HepG2 (cell line): Measurements from ENCODE around the gene LYSMD1. TPM values are rescaled to one million over a fixed set of nuclear protein-coding genes. Genes with fewer than 3 reads are reported as not detected.
A peak's percentile ranks its signal among the peaks of the same experiment; 100 is the strongest.

ENCODE experiments used
- CREB1 ChIP-seq, 2 experiments: fragments of 450-650 bp in 1 of 2; IDR thresholded peaks; 2 replicates each; pipeline ENCODE4 v1.6.1; 2016 to 2017; ENCODE audit warnings: control low read depth in 1 of 2, mild to moderate bottlenecking in 1 of 2, missing compliant biosample characterization in 1 of 2, missing genetic modification characterization in 1 of 2
- DNMT1 ChIP-seq: sonication (generic); formaldehyde crosslinking; IDR thresholded peaks from 2 replicates; pipeline ENCODE4 v1.5.1; 2020; ENCODE audit warnings: mild to moderate bottlenecking, missing genetic modification reagents
- FOXA3 ChIP-seq: IDR thresholded peaks from 2 replicates; pipeline ENCODE4 v1.6.1; 2016; ENCODE audit warnings: missing genetic modification reagents, missing compliant biosample characterization
- HDAC2 ChIP-seq: sonication (generic); formaldehyde crosslinking; IDR thresholded peaks from 2 replicates; pipeline ENCODE4 v1.4.0; 2020; ENCODE audit warnings: missing genetic modification reagents
- JARID2 ChIP-seq: sonication (generic); formaldehyde crosslinking; IDR thresholded peaks from 2 replicates; pipeline ENCODE4 v1.8.1; 2023; ENCODE audit warnings: missing genetic modification reagents, inconsistent platforms; ENCODE audit not compliant: insufficient replicate concordance
- MBNL3 ChIP-seq: fragments of 250-450 bp; sonication (Bioruptor Pico); conservative IDR thresholded peaks from 2 replicates; pipeline ENCODE4 v1.8.0; 2022; ENCODE audit warnings: mild to moderate bottlenecking, inconsistent platforms
- MIXL1 ChIP-seq: IDR thresholded peaks from 2 replicates; pipeline ENCODE4 v1.6.1; 2016
- NCOA1 ChIP-seq: sonication (generic); formaldehyde crosslinking; IDR thresholded peaks from 2 replicates; pipeline ENCODE4 v1.9.0; 2021; ENCODE audit warnings: missing genetic modification reagents
- POGZ ChIP-seq: sonication (generic); formaldehyde crosslinking; IDR thresholded peaks from 2 replicates; pipeline ENCODE4 v1.4.0; 2020; ENCODE audit warnings: mild to moderate bottlenecking, missing genetic modification reagents
- REXO4 ChIP-seq: sonication (generic); formaldehyde crosslinking; IDR thresholded peaks from 2 replicates; pipeline ENCODE4 v1.8.0; 2022; ENCODE audit warnings: missing genetic modification reagents, mild to moderate bottlenecking, borderline replicate concordance
- TCF12 ChIP-seq, 2 experiments: fragments of 450-650 bp in 1 of 2; sonication (generic) in 1 of 2; formaldehyde crosslinking in 1 of 2; IDR thresholded peaks; 2 replicates each; pipeline versions ENCODE4 v1.6.1 to v1.8.0; 2017 to 2022; ENCODE audit warnings: antibody characterized with exemption in 1 of 2, mild to moderate bottlenecking in 1 of 2, missing genetic modification reagents in 1 of 2, moderate library complexity in 1 of 2
- ZNF20 ChIP-seq: sonication (generic); formaldehyde crosslinking; IDR thresholded peaks from 2 replicates; pipeline ENCODE4 v1.4.0; 2020; ENCODE audit warnings: mild to moderate bottlenecking, moderate library complexity, missing genetic modification reagents
- ZNF234 ChIP-seq: sonication (generic); formaldehyde crosslinking; conservative IDR thresholded peaks from 2 replicates; pipeline ENCODE4 v1.5.1; 2020; ENCODE audit warnings: mild to moderate bottlenecking, missing genetic modification reagents
- ZNF460 ChIP-seq: sonication (generic); formaldehyde crosslinking; IDR thresholded peaks from 2 replicates; pipeline ENCODE4 v1.5.1; 2020; ENCODE audit warnings: missing genetic modification reagents, mild to moderate bottlenecking, borderline replicate concordance
- ZNF75D ChIP-seq: sonication (generic); formaldehyde crosslinking; IDR thresholded peaks from 2 replicates; pipeline ENCODE4 v1.8.1; 2023; ENCODE audit warnings: missing genetic modification reagents, mild to moderate bottlenecking, borderline replicate concordance
- ZNF850 ChIP-seq: sonication (generic); formaldehyde crosslinking; conservative IDR thresholded peaks from 2 replicates; pipeline ENCODE4 v1.9.0; 2021; ENCODE audit warnings: mild to moderate bottlenecking, missing genetic modification reagents
- ZNF878 ChIP-seq: sonication (generic); formaldehyde crosslinking; IDR thresholded peaks from 2 replicates; pipeline ENCODE4 v1.8.1; 2023; ENCODE audit warnings: mild to moderate bottlenecking, missing genetic modification reagents, moderate library complexity
- polyA plus RNA-seq, 8 experiments: library from polyadenylated mRNA; depleted of rRNA in 3 of 8; stranded (reverse) in 7 of 8; unstranded in 1 of 8; fragments of >200 nt; fragmentation: Illumina TruSeq in 4 of 8; extraction: Trizol in 4 of 8; gene quantifications; 2 replicates each; pipeline versions ENCODE4 v1.2.1 to v1.2.3, GENCODE V29; 2011 to 2016; ENCODE audit warnings: low read depth in 4 of 8, missing spikeins in 1 of 8, mixed read lengths in 1 of 8; ENCODE audit not compliant: insufficient read depth in 1 of 8
- total RNA-seq, 5 experiments: library from RNA; depleted of rRNA; stranded (reverse); fragments of >200 nt; fragmentation: Illumina TruSeq; extraction: Trizol; gene quantifications; 2 replicates each; pipeline ENCODE4 v1.2.3, GENCODE V29; 2016; ENCODE audit warnings: low read depth in 1 of 5
- TF ChIP-seq, protein P1 (sequence below): sonication (generic); formaldehyde crosslinking; IDR thresholded peaks from 2 replicates; pipeline ENCODE4 v1.9.0; 2021; ENCODE audit warnings: missing genetic modification reagents, borderline replicate concordance
- TF ChIP-seq, protein P2 (sequence below): sonication (generic); formaldehyde crosslinking; IDR thresholded peaks from 2 replicates; pipeline ENCODE4 v1.8.0; 2022; ENCODE audit warnings: mild to moderate bottlenecking, missing genetic modification reagents, moderate library complexity
- TF ChIP-seq, protein P3 (sequence below): sonication (generic); formaldehyde crosslinking; IDR thresholded peaks from 2 replicates; pipeline ENCODE4 v1.5.0; 2020; ENCODE audit warnings: missing genetic modification reagents
- TF ChIP-seq, protein P4 (sequence below): conservative IDR thresholded peaks from 2 replicates; pipeline ENCODE4 v1.6.1; 2018; ENCODE audit warnings: missing genetic modification reagents
- TF ChIP-seq, protein P5 (sequence below): sonication (generic); formaldehyde crosslinking; IDR thresholded peaks from 2 replicates; pipeline ENCODE4 v1.4.0; 2020; ENCODE audit warnings: mild to moderate bottlenecking, missing genetic modification reagents

Gene LYSMD1
- total and polyA plus RNA-seq, 2 of the 13 experiments (the other 11 are each of a cell fraction or from before 2014, with no cell fraction given) = 3.8 to 4.8 TPM

DNA sequence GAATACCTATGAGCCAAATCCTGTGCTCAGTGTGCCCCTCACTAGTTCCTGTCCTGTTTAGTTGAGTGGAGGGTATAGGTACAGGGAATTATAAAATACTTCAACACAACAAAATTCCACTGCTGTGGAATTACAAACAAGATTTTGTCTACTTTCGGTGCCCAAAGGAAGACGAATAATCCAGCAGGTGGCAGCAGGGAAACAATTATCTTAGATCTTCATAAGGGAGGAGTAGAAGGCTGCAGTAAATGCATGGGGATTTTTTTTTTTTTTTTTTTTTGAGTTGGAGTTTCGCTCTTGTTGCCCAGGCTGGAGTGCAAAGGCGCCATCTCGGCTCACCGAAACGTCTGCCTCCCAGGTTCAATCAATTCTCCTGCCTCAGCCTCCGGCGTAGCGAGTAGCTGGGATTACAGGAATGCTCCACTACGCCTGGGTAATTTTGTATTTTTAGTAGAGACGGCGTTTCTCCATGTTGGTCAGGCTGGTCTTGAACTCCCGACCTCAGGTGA lies 30.6 kb upstream of the LYSMD1 start (continued):
- no peak for TF ChIP-seq FOXA3 (CRISPR knock-in tag)
- no peak for TF ChIP-seq ZNF460 (CRISPR knock-in tag)
- TF ChIP-seq, protein P1, sequence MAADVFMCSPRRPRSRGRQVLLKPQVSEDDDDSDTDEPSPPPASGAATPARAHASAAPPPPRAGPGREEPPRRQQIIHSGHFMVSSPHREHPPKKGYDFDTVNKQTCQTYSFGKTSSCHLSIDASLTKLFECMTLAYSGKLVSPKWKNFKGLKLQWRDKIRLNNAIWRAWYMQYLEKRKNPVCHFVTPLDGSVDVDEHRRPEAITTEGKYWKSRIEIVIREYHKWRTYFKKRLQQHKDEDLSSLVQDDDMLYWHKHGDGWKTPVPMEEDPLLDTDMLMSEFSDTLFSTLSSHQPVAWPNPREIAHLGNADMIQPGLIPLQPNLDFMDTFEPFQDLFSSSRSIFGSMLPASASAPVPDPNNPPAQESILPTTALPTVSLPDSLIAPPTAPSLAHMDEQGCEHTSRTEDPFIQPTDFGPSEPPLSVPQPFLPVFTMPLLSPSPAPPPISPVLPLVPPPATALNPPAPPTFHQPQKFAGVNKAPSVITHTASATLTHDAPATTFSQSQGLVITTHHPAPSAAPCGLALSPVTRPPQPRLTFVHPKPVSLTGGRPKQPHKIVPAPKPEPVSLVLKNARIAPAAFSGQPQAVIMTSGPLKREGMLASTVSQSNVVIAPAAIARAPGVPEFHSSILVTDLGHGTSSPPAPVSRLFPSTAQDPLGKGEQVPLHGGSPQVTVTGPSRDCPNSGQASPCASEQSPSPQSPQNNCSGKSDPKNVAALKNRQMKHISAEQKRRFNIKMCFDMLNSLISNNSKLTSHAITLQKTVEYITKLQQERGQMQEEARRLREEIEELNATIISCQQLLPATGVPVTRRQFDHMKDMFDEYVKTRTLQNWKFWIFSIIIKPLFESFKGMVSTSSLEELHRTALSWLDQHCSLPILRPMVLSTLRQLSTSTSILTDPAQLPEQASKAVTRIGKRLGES (CRISPR knock-in tag) = no peak
- TF ChIP-seq ZNF20 (CRISPR knock-in tag) = no peak
- no peak for TF ChIP-seq ZNF75D
- TF ChIP-seq, protein P2, sequence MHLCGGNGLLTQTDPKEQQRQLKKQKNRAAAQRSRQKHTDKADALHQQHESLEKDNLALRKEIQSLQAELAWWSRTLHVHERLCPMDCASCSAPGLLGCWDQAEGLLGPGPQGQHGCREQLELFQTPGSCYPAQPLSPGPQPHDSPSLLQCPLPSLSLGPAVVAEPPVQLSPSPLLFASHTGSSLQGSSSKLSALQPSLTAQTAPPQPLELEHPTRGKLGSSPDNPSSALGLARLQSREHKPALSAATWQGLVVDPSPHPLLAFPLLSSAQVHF (CRISPR knock-in tag) = no peak
- no peak for TF ChIP-seq DNMT1 (CRISPR knock-in tag)
- TF ChIP-seq, protein P3, sequence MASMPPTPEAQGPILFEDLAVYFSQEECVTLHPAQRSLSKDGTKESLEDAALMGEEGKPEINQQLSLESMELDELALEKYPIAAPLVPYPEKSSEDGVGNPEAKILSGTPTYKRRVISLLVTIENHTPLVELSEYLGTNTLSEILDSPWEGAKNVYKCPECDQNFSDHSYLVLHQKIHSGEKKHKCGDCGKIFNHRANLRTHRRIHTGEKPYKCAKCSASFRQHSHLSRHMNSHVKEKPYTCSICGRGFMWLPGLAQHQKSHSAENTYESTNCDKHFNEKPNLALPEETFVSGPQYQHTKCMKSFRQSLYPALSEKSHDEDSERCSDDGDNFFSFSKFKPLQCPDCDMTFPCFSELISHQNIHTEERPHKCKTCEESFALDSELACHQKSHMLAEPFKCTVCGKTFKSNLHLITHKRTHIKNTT (CRISPR knock-in tag) = no peak
- TF ChIP-seq TCF12 (IDR thresholded peaks at IDR 0.05) = no peak
- TF ChIP-seq TCF12 (CRISPR knock-in tag; IDR thresholded peaks at IDR 0.05) = no peak
- TF ChIP-seq ZNF850 (CRISPR knock-in tag) = no peak
- no peak for TF ChIP-seq CREB1 (IDR thresholded peaks at IDR 0.05)
- 0 out of 2 replicates have a peak, but pooled peaks have one; percentile 34 for TF ChIP-seq CREB1 (CRISPR knock-in tag; IDR thresholded peaks at IDR 0.05)
- no peak for TF ChIP-seq POGZ
- no peak for TF ChIP-seq REXO4
- no peak for TF ChIP-seq ZNF878
- TF ChIP-seq MIXL1 (CRISPR knock-in tag) = 0 out of 2 replicates have a peak, but pooled peaks have one; percentile 39
- TF ChIP-seq, protein P4, sequence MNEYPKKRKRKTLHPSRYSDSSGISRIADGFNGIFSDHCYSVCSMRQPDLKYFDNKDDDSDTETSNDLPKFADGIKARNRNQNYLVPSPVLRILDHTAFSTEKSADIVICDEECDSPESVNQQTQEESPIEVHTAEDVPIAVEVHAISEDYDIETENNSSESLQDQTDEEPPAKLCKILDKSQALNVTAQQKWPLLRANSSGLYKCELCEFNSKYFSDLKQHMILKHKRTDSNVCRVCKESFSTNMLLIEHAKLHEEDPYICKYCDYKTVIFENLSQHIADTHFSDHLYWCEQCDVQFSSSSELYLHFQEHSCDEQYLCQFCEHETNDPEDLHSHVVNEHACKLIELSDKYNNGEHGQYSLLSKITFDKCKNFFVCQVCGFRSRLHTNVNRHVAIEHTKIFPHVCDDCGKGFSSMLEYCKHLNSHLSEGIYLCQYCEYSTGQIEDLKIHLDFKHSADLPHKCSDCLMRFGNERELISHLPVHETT (CRISPR knock-in tag) = 0 out of 2 replicates have a peak, but pooled peaks have one; percentile 26
- TF ChIP-seq NCOA1 (CRISPR knock-in tag) = no peak
- TF ChIP-seq JARID2 (CRISPR knock-in tag) = no peak
- TF ChIP-seq ZNF234 = no peak
- TF ChIP-seq, protein P5, sequence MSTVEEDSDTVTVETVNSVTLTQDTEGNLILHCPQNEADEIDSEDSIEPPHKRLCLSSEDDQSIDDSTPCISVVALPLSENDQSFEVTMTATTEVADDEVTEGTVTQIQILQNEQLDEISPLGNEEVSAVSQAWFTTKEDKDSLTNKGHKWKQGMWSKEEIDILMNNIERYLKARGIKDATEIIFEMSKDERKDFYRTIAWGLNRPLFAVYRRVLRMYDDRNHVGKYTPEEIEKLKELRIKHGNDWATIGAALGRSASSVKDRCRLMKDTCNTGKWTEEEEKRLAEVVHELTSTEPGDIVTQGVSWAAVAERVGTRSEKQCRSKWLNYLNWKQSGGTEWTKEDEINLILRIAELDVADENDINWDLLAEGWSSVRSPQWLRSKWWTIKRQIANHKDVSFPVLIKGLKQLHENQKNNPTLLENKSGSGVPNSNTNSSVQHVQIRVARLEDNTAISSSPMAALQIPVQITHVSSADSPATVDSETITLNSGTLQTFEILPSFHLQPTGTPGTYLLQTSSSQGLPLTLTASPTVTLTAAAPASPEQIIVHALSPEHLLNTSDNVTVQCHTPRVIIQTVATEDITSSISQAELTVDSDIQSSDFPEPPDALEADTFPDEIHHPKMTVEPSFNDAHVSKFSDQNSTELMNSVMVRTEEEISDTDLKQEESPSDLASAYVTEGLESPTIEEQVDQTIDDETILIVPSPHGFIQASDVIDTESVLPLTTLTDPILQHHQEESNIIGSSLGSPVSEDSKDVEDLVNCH (CRISPR knock-in tag) = no peak
- no peak for TF ChIP-seq MBNL3
- TF ChIP-seq HDAC2 = no peak; the same call in 1 of the 2 replicates
